Stimulated activated CD4-positive, alpha-beta T cell treated with anti-CD3 and anti-CD28 coated beads, TNF-alpha, amount 100 ng/mL, for 48 hours (primary cell): Measurements from ENCODE around the gene PHLDA1.

ENCODE experiments used
- DNase-seq, 3 donors: peaks; one replicate each; pipeline ENCODE4 v3.0.0-alpha.2; 2020; ENCODE audit warnings: low read depth in 3 of 3

The PHLDA1 gene

GRCh38 chr12:76037130-76038103 lies 5.8 kb upstream of the PHLDA1 start:
- no peak for DNase-seq

GRCh38 chr12:76035045-76035444 lies 3.5 kb upstream of the PHLDA1 start:
- no peak for DNase-seq

GRCh38 chr12:76033081-76034011 lies 1.8 kb upstream of the PHLDA1 start:
- no peak for DNase-seq

GRCh38 chr12:76032043-76032981 lies 736 bp upstream of the PHLDA1 start:
- DNase-seq = peak in 2 of 3 donors; percentile 9 to 35

- DNase-seq = peak in 1 of 3 donors; percentile 38
Observed at GRCh38 chr12:76031081-76031413, 529 bp downstream of the PHLDA1 start.

GRCh38 chr12:76030341-76031080 lies 1.1 kb downstream of the PHLDA1 start:
- peak in 2 of 3 donors; percentile 34 to 43 for DNase-seq

GRCh38 chr12:76029982-76030340 lies 1.6 kb downstream of the PHLDA1 start:
- no peak for DNase-seq

- DNase-seq = no peak
Observed at GRCh38 chr12:76028571-76029277, 2.9 kb downstream of the PHLDA1 start.

GRCh38 chr12:76026643-76027063 lies 4.9 kb downstream of the PHLDA1 start:
- no peak for DNase-seq

GRCh38 chr12:76025601-76026575 lies 5.7 kb downstream of the PHLDA1 start:
- DNase-seq = no peak

- no peak for DNase-seq
Observed at GRCh38 chr12:76024942-76025600, 6.5 kb downstream of the PHLDA1 start.

- DNase-seq = no peak
Observed at GRCh38 chr12:76024102-76024781, 7.3 kb downstream of the PHLDA1 start.

GRCh38 chr12:76023069-76023690 lies 8.4 kb downstream of the PHLDA1 start:
- no peak for DNase-seq

- DNase-seq = no peak
Observed at GRCh38 chr12:76022506-76022905, 9.1 kb downstream of the PHLDA1 start.

- DNase-seq = peak in 2 of 3 donors; percentile 52 to 64
Observed at GRCh38 chr12:76020731-76021672, 10.6 kb downstream of the PHLDA1 start.

GRCh38 chr12:76020281-76020680 lies 11.3 kb downstream of the PHLDA1 start:
- peak; percentile 63 to 83 (median 71) for DNase-seq
